Retinal pigment epithelial cell (primary cell): Measurements from ENCODE around the gene CCR1.

Experiments
- DNase-seq: peaks from one replicate; pipeline ENCODE4 v3.0.0-alpha.2; 2010; ENCODE audit warnings: low read depth
- H3K4me3 ChIP-seq: 2 replicates; pipeline ENCODE4 v1.5.1; 2011; ENCODE audit warnings: mild to moderate bottlenecking, low read length, control low read depth, moderate library complexity
- CTCF ChIP-seq: conservative IDR thresholded peaks from 2 replicates; pipeline ENCODE4 v1.5.1; 2011; ENCODE audit warnings: low read depth, low read length, control low read depth, inconsistent platforms

The CCR1 gene

GRCh38 chr3:46208167-46208704 lies at the start of gene CCR1:
CCR1 (minus strand) TSS chr3:46208313; CDS start chr3:46204313, 4,000 bp downstream.
- no peak for DNase-seq
- TF ChIP-seq CTCF: peak; percentile 89
- no peak within 1 kb of the TSS for H3K4me3 ChIP-seq

- no peak for DNase-seq
- no peak for TF ChIP-seq CTCF
- H3K4me3 ChIP-seq: no peak overlapping the region
These were observed 44.9 kb upstream of the CCR1 start for GRCh38 chr3:46252980-46253379.

GRCh38 chr3:46245146-46245545 lies 37.0 kb upstream of the CCR1 start:
- TF ChIP-seq CTCF: no peak
- H3K4me3 ChIP-seq: no peak overlapping the region
- no peak for DNase-seq

GRCh38 chr3:46243560-46243959 lies 35.4 kb upstream of the CCR1 start:
- H3K4me3 ChIP-seq: no peak overlapping the region
- no peak for TF ChIP-seq CTCF
- no peak for DNase-seq

GRCh38 chr3:46242120-46242519 lies 34.0 kb upstream of the CCR1 start, which contains the start of gene CCR3:
CCR3 (plus strand) TSS chr3:46242460; CDS start chr3:46265159, 22,699 bp downstream.
- no peak for TF ChIP-seq CTCF
- H3K4me3 ChIP-seq: no peak within 1 kb of the TSS
- no peak for DNase-seq

GRCh38 chr3:46239952-46240351 lies 31.8 kb upstream of the CCR1 start:
- H3K4me3 ChIP-seq: no peak overlapping the region
- no peak for TF ChIP-seq CTCF

GRCh38 chr3:46239301-46239938 lies 31.3 kb upstream of the CCR1 start:
- no peak overlapping the region for H3K4me3 ChIP-seq
- TF ChIP-seq CTCF: no peak
- no peak for DNase-seq

More at GRCh38 chr3:46239952-46240351, 31.8 kb upstream of the CCR1 start:
- DNase-seq: no peak
